RPMI7951 (cell line): Measurements from ENCODE around the gene RIMS3. TPM values are rescaled to one million over a fixed set of nuclear protein-coding genes. Genes with fewer than 3 reads are reported as not detected.
A peak's percentile ranks its signal among the peaks of the same experiment; 100 is the strongest.
"Not testable (repeated sequence)": the region's sequence is repeated elsewhere in the genome, so short reads cannot be mapped to it uniquely, and the experiment has no call there.

ENCODE experiments used
- DNase-seq: peaks from one replicate; pipeline ENCODE4 v3.0.0-alpha.2; 2012; ENCODE audit warnings: low read depth
- total RNA-seq: library from RNA; depleted of rRNA; stranded (reverse); fragments of >200 nt; shearing (Covaris generic); gene quantifications from 2 replicates; pipeline ENCODE4 v1.2.3, GENCODE V29; 2014

Gene RIMS3
- total RNA-seq, 1 experiment from 2014 or later: 0.84 TPM

GRCh38 chr1:40633523-40633922 lies 32.0 kb downstream of the RIMS3 start:
- no peak for DNase-seq

- DNase-seq: peak; percentile 37
Measured at GRCh38 chr1:40630488-40631223, 34.8 kb downstream of the RIMS3 start.

GRCh38 chr1:40629546-40629945 lies 35.9 kb downstream of the RIMS3 start:
- not testable (repeated sequence) for DNase-seq

GRCh38 chr1:40628903-40629292 lies 36.6 kb downstream of the RIMS3 start:
- DNase-seq: no peak

GRCh38 chr1:40627987-40628902 lies 37.2 kb downstream of the RIMS3 start:
- no peak for DNase-seq

GRCh38 chr1:40626383-40626770 lies 39.1 kb downstream of the RIMS3 start:
- no peak for DNase-seq

GRCh38 chr1:40625476-40626382 lies 39.8 kb downstream of the RIMS3 start:
- DNase-seq: peak; percentile 20

- no peak for DNase-seq
Measured at GRCh38 chr1:40625076-40625475, 40.4 kb downstream of the RIMS3 start.

- no peak for DNase-seq
Measured at GRCh38 chr1:40622936-40623629, 42.4 kb downstream of the RIMS3 start.

- no peak for DNase-seq
Measured at GRCh38 chr1:40621821-40622450, 43.5 kb downstream of the RIMS3 start.

- no peak for DNase-seq
Measured at GRCh38 chr1:40620586-40621210, 44.8 kb downstream of the RIMS3 start.

- DNase-seq: no peak
Measured at GRCh38 chr1:40620150-40620549, 45.3 kb downstream of the RIMS3 start.

GRCh38 chr1:40618108-40618507 lies 47.4 kb downstream of the RIMS3 start:
- DNase-seq: no peak

- peak; percentile 63 for DNase-seq
Measured at GRCh38 chr1:40612345-40612831, 53.1 kb downstream of the RIMS3 start.

GRCh38 chr1:40610156-40610555 lies 55.3 kb downstream of the RIMS3 start:
- no peak for DNase-seq

GRCh38 chr1:40607921-40608320 lies 57.6 kb downstream of the RIMS3 start:
- no peak for DNase-seq

GRCh38 chr1:40606978-40607377 lies 58.5 kb downstream of the RIMS3 start:
- no peak for DNase-seq

GRCh38 chr1:40606194-40606593 lies 59.3 kb downstream of the RIMS3 start:
- no peak for DNase-seq

GRCh38 chr1:40599926-40600325 lies 65.6 kb downstream of the RIMS3 start:
- DNase-seq: no peak

- DNase-seq: no peak
Measured at GRCh38 chr1:40595623-40596022, 69.9 kb downstream of the RIMS3 start.
